ENCODE data around the gene RRAS.

DNA sequence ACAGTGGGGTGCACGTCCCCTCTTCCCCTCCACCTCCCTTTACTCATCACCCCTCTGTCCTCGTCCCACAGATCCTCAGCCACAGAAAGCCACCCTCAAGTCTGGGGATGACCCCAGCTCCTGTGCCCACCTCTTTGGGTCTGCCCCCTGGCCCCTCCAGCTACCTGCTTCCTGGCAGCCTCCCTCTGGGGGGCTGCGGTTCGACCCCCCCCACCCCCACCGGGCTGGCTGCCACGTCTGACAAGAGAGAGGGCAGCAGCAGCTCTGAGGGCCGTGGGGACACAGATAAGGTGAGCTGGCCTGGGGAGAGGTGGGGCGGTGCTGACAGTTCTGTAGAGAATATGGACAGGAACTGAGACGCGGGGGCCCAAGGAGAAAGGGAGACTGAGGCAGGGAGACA lies 14.6 kb upstream of the RRAS start:
- TF ChIP-seq, protein P1, sequence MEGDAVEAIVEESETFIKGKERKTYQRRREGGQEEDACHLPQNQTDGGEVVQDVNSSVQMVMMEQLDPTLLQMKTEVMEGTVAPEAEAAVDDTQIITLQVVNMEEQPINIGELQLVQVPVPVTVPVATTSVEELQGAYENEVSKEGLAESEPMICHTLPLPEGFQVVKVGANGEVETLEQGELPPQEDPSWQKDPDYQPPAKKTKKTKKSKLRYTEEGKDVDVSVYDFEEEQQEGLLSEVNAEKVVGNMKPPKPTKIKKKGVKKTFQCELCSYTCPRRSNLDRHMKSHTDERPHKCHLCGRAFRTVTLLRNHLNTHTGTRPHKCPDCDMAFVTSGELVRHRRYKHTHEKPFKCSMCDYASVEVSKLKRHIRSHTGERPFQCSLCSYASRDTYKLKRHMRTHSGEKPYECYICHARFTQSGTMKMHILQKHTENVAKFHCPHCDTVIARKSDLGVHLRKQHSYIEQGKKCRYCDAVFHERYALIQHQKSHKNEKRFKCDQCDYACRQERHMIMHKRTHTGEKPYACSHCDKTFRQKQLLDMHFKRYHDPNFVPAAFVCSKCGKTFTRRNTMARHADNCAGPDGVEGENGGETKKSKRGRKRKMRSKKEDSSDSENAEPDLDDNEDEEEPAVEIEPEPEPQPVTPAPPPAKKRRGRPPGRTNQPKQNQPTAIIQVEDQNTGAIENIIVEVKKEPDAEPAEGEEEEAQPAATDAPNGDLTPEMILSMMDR (IDR thresholded peaks at IDR 0.05) = no peak
- no peak for TF ChIP-seq POLR2AphosphoS5 (IDR thresholded peaks at IDR 0.05)
